Measurements from ENCODE around the gene TMEM8B.

The TMEM8B gene

GRCh38 chr9:35814106-35814840 is 14.8 kb upstream of the TMEM8B start:
- peak overlapping the region; percentile 86 for H3K4me3 ChIP-seq (ENCODE audit: low read length)
- peaks cover 12% of the 10 kb centered on the region for H3K36me3 ChIP-seq (ENCODE audit: control insufficient read depth, low read length)
- H3K9me2 ChIP-seq (replicated peaks; ENCODE audit: control insufficient read depth, low read length) = no peaks in the 10 kb centered on the region
- no peaks in the 10 kb centered on the region for H4K20me1 ChIP-seq (ENCODE audit: control insufficient read depth, insufficient read depth, low read depth, low read length)
- TF ChIP-seq, protein P1, sequence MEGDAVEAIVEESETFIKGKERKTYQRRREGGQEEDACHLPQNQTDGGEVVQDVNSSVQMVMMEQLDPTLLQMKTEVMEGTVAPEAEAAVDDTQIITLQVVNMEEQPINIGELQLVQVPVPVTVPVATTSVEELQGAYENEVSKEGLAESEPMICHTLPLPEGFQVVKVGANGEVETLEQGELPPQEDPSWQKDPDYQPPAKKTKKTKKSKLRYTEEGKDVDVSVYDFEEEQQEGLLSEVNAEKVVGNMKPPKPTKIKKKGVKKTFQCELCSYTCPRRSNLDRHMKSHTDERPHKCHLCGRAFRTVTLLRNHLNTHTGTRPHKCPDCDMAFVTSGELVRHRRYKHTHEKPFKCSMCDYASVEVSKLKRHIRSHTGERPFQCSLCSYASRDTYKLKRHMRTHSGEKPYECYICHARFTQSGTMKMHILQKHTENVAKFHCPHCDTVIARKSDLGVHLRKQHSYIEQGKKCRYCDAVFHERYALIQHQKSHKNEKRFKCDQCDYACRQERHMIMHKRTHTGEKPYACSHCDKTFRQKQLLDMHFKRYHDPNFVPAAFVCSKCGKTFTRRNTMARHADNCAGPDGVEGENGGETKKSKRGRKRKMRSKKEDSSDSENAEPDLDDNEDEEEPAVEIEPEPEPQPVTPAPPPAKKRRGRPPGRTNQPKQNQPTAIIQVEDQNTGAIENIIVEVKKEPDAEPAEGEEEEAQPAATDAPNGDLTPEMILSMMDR (IDR thresholded peaks at IDR 0.05; ENCODE audit: low read depth, low read length, poor library complexity, severe bottlenecking) = peak; percentile 55
- no peak for TF ChIP-seq EZH2phosphoT487 (IDR thresholded peaks at IDR 0.05; ENCODE audit: borderline replicate concordance, low read length)
- H3K27ac ChIP-seq (ENCODE audit: low read depth, low read length) = peak overlapping the region; percentile 88
- H3K79me2 ChIP-seq (ENCODE audit: control insufficient read depth, low read length) = peaks cover 13% of the 10 kb centered on the region
- no peaks in the 10 kb centered on the region for H3K27me3 ChIP-seq (ENCODE audit: control insufficient read depth, low read length)
- peak overlapping the region; percentile 100 for H3K4me2 ChIP-seq (ENCODE audit: low read length)
- peaks cover 6% of the 10 kb centered on the region for H3F3A ChIP-seq (ENCODE audit: control insufficient read depth, insufficient read depth)
- peaks cover 36% of the 10 kb centered on the region for H3K4me1 ChIP-seq (ENCODE audit: control insufficient read depth, low read length)
- 0 out of 2 replicates have a peak, but pooled peaks cover 3% of the 10 kb centered on the region for H3K9me3 ChIP-seq (ENCODE audit: control insufficient read depth, insufficient read depth, low read length)

DNA sequence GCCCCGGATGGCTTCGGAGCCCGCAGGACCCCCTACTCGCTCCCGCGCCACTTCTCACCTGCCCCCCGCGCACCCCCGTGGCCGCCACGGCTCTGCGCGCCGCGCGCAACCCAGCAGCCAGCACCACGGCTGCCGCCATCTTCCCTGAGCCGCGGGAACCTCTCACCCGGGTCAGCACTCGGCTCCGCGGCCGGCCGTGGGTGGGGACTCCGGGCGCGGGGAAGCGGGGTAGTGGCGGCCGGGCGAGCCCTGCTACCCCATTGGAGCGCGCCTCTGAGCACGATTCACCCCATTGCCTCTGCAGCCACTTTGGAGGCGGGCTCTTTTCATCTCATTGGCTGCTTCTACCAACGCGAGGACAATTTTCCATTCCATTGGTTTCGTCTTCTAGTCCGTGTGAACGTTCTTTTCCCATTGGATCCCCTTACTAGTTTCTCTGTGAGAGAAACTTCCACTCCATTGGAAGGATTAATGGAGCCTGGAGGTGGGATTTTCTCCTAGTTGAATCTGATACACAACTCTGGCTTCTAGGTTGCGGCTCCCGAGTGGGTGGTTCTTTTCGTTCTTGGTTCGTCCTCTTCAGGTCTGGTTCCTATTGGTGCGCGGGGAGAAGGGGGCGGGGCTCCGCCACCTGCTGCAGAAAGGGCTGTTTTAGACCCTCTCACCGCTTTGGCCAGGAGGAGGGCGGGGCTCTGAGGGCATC is 14.0 kb upstream of the TMEM8B start, which contains the start of gene HINT2:
Gene HINT2 (minus strand): TSS at position 202 of the 703 bp plus-strand sequence. CDS start 63 bp downstream, at position 139.
- H3K4me3 ChIP-seq (ENCODE audit: low read length) = peak within 1 kb of the TSS; percentile 86
- peak within 1 kb of the TSS; percentile 100 for H3K4me2 ChIP-seq (ENCODE audit: low read length)
- peaks cover 12% of the 10 kb centered on the region for H3K36me3 ChIP-seq (ENCODE audit: control insufficient read depth, low read length)
- TF ChIP-seq, protein P1 (IDR thresholded peaks at IDR 0.05; ENCODE audit: low read depth, low read length, poor library complexity, severe bottlenecking) = no peak
- TF ChIP-seq EZH2phosphoT487 (IDR thresholded peaks at IDR 0.05; ENCODE audit: borderline replicate concordance, low read length) = no peak
- H3K9me3 ChIP-seq (ENCODE audit: control insufficient read depth, insufficient read depth, low read length) = 0 out of 2 replicates have a peak, but pooled peaks cover 3% of the 10 kb centered on the region
- H3F3A ChIP-seq (ENCODE audit: control insufficient read depth, insufficient read depth) = peaks cover 6% of the 10 kb centered on the region
- H3K27ac ChIP-seq (ENCODE audit: low read depth, low read length) = peak within 1 kb of the TSS; percentile 88
- no peaks in the 10 kb centered on the region for H3K27me3 ChIP-seq (ENCODE audit: control insufficient read depth, low read length)
- peaks cover 13% of the 10 kb centered on the region for H3K79me2 ChIP-seq (ENCODE audit: control insufficient read depth, low read length)
- no peaks in the 10 kb centered on the region for H4K20me1 ChIP-seq (ENCODE audit: control insufficient read depth, insufficient read depth, low read depth, low read length)
- peaks cover 36% of the 10 kb centered on the region for H3K4me1 ChIP-seq (ENCODE audit: control insufficient read depth, low read length)
- H3K9me2 ChIP-seq (replicated peaks; ENCODE audit: control insufficient read depth, low read length) = no peaks in the 10 kb centered on the region

DNA sequence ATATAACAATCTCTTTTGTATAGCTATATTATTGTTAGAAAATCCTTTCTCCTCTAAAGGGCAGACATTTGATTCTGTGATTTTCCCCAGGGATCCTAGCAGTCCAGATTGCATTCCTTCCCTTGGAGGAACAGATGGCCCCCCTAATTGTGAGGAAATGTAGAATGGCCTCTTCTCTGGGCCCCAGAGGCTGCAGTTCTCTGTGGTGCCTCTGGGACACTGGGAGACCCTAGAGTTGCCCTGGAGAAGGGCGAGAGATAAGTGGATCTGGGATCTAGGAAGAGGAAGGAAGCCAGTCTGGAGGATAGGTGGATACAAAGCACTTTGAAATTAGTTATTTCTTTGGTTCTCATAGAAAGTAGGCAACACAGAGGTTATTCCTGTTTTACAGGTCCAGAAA is 12.3 kb upstream of the TMEM8B start:
- Histone ChIP-seq H3K4me2 (ENCODE audit: low read length) (no peak overlapping the region), H4K20me1 (ENCODE audit: control insufficient read depth, insufficient read depth, low read depth, low read length) (no peaks in the 10 kb centered on the region), H3K9me2 (replicated peaks; ENCODE audit: control insufficient read depth, low read length) (no peaks in the 10 kb centered on the region)

More for the DNA sequence above, 12.3 kb upstream of the TMEM8B start:
- no peak overlapping the region for H3K27ac ChIP-seq (ENCODE audit: low read depth, low read length)
- peaks cover 13% of the 10 kb centered on the region for H3K79me2 ChIP-seq (ENCODE audit: control insufficient read depth, low read length)
- peaks cover 29% of the 10 kb centered on the region for H3K4me1 ChIP-seq (ENCODE audit: control insufficient read depth, low read length)
- peaks cover 6% of the 10 kb centered on the region for H3F3A ChIP-seq (ENCODE audit: control insufficient read depth, insufficient read depth)
- H3K4me3 ChIP-seq (ENCODE audit: low read length) = no peak overlapping the region
- no peaks in the 10 kb centered on the region for H3K27me3 ChIP-seq (ENCODE audit: control insufficient read depth, low read length)
- peaks cover 12% of the 10 kb centered on the region for H3K36me3 ChIP-seq (ENCODE audit: control insufficient read depth, low read length)
- TF ChIP-seq, protein P1 (IDR thresholded peaks at IDR 0.05; ENCODE audit: low read depth, low read length, poor library complexity, severe bottlenecking) = no peak
- no peak for TF ChIP-seq EZH2phosphoT487 (IDR thresholded peaks at IDR 0.05; ENCODE audit: borderline replicate concordance, low read length)
- H3K9me3 ChIP-seq (ENCODE audit: control insufficient read depth, insufficient read depth, low read length) = 0 out of 2 replicates have a peak, but pooled peaks cover 3% of the 10 kb centered on the region

All from DOHH2 (cell line).